Myocyte (in vitro differentiated cells): Measurements from ENCODE around the gene RBM6. TPM values are rescaled to one million over a fixed set of nuclear protein-coding genes. Genes with fewer than 3 reads are reported as not detected.

ENCODE experiments used
- DNase-seq: peaks from one replicate; pipeline ENCODE4 v3.0.0-alpha.2; 2012; ENCODE audit warnings: low read depth
- total RNA-seq: library from RNA; depleted of rRNA; stranded (reverse); fragments of >200 nt; gene quantifications from 2 replicates; pipeline ENCODE4 v1.2.3, GENCODE V29; 2014

RBM6 gene
- total RNA-seq, 1 donor from 2014 or later: 56.7 TPM

- no peak for DNase-seq
Measured at GRCh38 chr3:50124052-50124799, 184.3 kb downstream of the RBM6 start.

DNA sequence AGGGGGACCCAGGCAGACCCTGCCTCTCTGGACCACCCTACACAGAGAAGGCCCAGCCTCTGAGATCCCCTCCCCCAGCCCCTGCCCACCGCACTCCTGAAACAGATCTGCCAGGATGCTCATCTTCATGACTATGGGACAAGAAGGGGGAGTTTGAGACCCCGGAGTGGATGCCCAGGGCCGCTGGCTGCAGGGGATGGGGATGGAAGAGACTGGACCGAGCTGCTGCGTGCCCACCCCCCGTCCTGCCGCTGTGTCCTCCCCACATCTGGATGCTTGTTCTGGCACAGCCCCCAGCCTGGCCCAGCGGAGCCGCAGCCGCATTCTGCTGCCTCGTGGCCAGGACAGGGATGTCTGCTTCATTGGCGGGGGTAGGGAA is 184.8 kb downstream of the RBM6 start:
- DNase-seq: no peak

DNA sequence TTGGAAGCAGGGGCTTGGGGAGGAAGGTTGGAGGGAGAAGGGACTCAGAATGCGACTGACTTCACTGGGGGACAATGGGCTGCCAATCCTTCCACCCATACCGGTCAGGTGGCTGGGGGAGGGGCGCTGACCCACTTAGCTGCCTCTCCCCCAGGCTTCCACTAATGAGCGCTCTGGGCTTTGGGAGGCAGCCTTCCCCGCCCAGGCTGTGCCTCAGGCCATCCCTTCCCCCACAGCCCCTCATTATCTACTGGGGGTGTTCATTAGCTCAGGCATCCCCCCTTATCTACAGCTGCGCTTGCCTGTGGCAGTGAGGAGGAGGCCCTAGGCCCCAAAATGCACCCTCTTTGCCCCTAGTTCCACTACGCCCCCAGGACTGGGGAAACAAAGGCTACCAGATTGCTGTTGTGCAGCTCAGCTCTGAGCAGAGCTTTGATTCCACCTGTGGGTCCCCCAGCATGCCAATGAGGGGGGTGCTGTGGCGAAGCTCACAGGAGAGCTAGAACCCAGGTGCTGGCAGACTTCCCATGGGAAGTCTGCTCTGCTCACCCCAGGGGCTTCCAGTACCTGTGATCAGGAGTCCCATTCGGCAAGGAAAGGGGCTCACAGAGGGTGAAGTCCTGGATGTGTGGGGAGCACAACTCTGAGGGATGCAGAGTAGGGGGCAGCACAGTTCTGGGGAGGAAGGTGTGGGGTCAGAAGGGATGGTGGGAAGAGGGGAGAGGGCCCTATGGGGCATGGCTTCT is 185.8 kb downstream of the RBM6 start:
- DNase-seq: no peak

- peak; percentile 60 for DNase-seq
Measured at GRCh38 chr3:50126287-50127211, 186.6 kb downstream of the RBM6 start.

Other genes with a start within 250 kb of the RBM6 start
- gene AMIGO3, start 220.5 kb upstream of the RBM6 start, total RNA-seq: 1.3 and 1.8 TPM in 2 replicates
- 21.9 and 30.0 TPM in 2 replicates for gene GMPPB, start 216.2 kb upstream of the RBM6 start, total RNA-seq
- 27.1 and 30.2 TPM in 2 replicates for gene IP6K1, start 153.6 kb upstream of the RBM6 start, total RNA-seq
- 0.19 TPM in 1 of 2 replicates, not detected in the other for gene CDHR4, start 140.3 kb upstream of the RBM6 start, total RNA-seq
- 1.8 and 4.3 TPM in 2 replicates for gene INKA1, start 136.9 kb upstream of the RBM6 start, total RNA-seq
- gene UBA7, start 126.2 kb upstream of the RBM6 start, total RNA-seq: 24.8 and 28.3 TPM in 2 replicates
- 0.91 and 1.2 TPM in 2 replicates for gene TRAIP, start 83.6 kb upstream of the RBM6 start, total RNA-seq
- gene CAMKV, start 70.2 kb upstream of the RBM6 start, total RNA-seq: not detected in 2 replicates
- gene MST1R, start 36.3 kb upstream of the RBM6 start, total RNA-seq: 0.27 TPM in 1 of 2 replicates, not detected in the other
- 14.7 and 19.8 TPM in 2 replicates for gene MON1A, start 10.3 kb upstream of the RBM6 start, total RNA-seq
- gene RBM5, start 148.8 kb downstream of the RBM6 start, total RNA-seq: 158 and 160 TPM in 2 replicates
- 0.51 and 1.6 TPM in 2 replicates for gene SEMA3F, start 215.2 kb downstream of the RBM6 start, total RNA-seq